Spleen (tissue), 11 donors: ENCODE data around the gene TNFSF10. TPM values are rescaled to one million over a fixed set of nuclear protein-coding genes. Genes with fewer than 3 reads are reported as not detected.

Source experiments
- DNase-seq: peaks from one replicate; pipeline ENCODE4 v3.0.0-alpha.2; 2020
- H3K27ac ChIP-seq, 8 donors: fragments of 200-600 bp; sonication (generic) in 7 of 8; 1 replicate in 4 of 8; 2 replicates in 4 of 8; pipeline versions ENCODE4 v1.5.0 to v1.8.0; 2016 to 2021; ENCODE audit warnings: inconsistent platforms in 4 of 8, mild to moderate bottlenecking in 4 of 8, moderate library complexity in 1 of 8
- H3K27me3 ChIP-seq, 7 donors: fragments of 200-600 bp; sonication (generic) in 6 of 7; replicated peaks in 1 of 7; 1 replicate in 4 of 7; 2 replicates in 3 of 7; pipeline versions ENCODE4 v1.5.0 to v1.8.0; 2016 to 2021; ENCODE audit warnings: inconsistent platforms in 3 of 7, mild to moderate bottlenecking in 1 of 7
- H3K36me3 ChIP-seq, 6 donors: fragments of 200-600 bp; sonication (generic) in 5 of 6; 1 replicate in 4 of 6; 2 replicates in 2 of 6; pipeline versions ENCODE4 v1.5.0 to v1.8.0; 2016 to 2021; ENCODE audit warnings: inconsistent platforms in 2 of 6
- H3K4me1 ChIP-seq, 6 donors: fragments of 200-600 bp; sonication (generic) in 5 of 6; 1 replicate in 3 of 6; 2 replicates in 3 of 6; pipeline versions ENCODE4 v1.5.0 to v1.8.0; 2016 to 2021; ENCODE audit warnings: inconsistent platforms in 3 of 6
- H3K4me3 ChIP-seq, 8 donors: fragments of 200-600 bp; sonication (generic) in 7 of 8; 1 replicate in 4 of 8; 2 replicates in 4 of 8; pipeline versions ENCODE4 v1.5.0 to v1.8.0; 2016 to 2021; ENCODE audit warnings: inconsistent platforms in 4 of 8, mild to moderate bottlenecking in 4 of 8, moderate library complexity in 2 of 8
- H3K9me3 ChIP-seq, 8 donors: fragments of 200-600 bp; sonication (generic) in 7 of 8; 1 replicate in 4 of 8; 2 replicates in 4 of 8; pipeline versions ENCODE4 v1.5.0 to v1.8.0; 2016 to 2021; ENCODE audit warnings: inconsistent platforms in 4 of 8
- CTCF ChIP-seq, 11 experiments: fragments of 200-600 bp in 7 of 11; fragments of 450-650 bp in 4 of 11; sonication (generic) in 4 of 11; IDR thresholded peaks in 8 of 11; conservative IDR thresholded peaks in 3 of 11; 1 replicate in 7 of 11; 2 replicates in 4 of 11; pipeline versions ENCODE4 v1.4.0 to v1.8.0; 2016 to 2021; ENCODE audit warnings: antibody characterized with exemption in 11 of 11, inconsistent platforms in 4 of 11, mild to moderate bottlenecking in 1 of 11
- POLR2A ChIP-seq, 3 donors: fragments of 450-650 bp; IDR thresholded peaks; one replicate each; pipeline ENCODE4 v1.5.1; 2017; ENCODE audit warnings: antibody characterized with exemption in 3 of 3, mild to moderate bottlenecking in 1 of 3
- POLR2AphosphoS5 ChIP-seq, 3 donors: sonication (generic); formaldehyde crosslinking; IDR thresholded peaks; one replicate each; pipeline ENCODE4 v1.5.1; 2017; ENCODE audit warnings: antibody characterized with exemption in 3 of 3
- WGBS, 5 donors: extraction: QIAGEN DNeasy Blood & Tissue Kit in 3 of 5; methylation state at CpG; one replicate each; pipeline versions ENCODE4 v1.1.5 to v1.1.7; 2013 to 2018; 5-methylcytosine and 5-hydroxymethylcytosine counted together
- intact Hi-C: fragments of 100-400 bp; cut with DNase I; formaldehyde crosslinking; loops from one replicate; pipeline ENCODE4 v1.15.0; 2023; ENCODE audit warnings: low total_unique reads
- polyA plus RNA-seq, 3 donors: library from polyadenylated mRNA; stranded (reverse); fragments of 200-250 nt; gene quantifications; one replicate each; pipeline ENCODE4 v1.2.1, GENCODE V29; 2013
- total RNA-seq, 7 donors: library from RNA; depleted of rRNA in 3 of 7; stranded (reverse); fragments of >200 nt in 3 of 7; fragmentation: NEBNext Ultra II Directional in 4 of 7; extraction: Animal tissue kit (Norgen Biotek cat#: 25700) in 4 of 7; gene quantifications; one replicate each; pipeline versions ENCODE4 v1.1.0 to v1.2.1, GENCODE V29; 2016 to 2021
- donor health status: healthy with polysubstance abuse.
- donor health status: DM: no; HTN: no; CAD: no; lungs with moderate emphysema.
- donor health status: DM: no; HTN: no; CAD: no.
- donor health status: Bipolar disorder and iron deficiency.
- donor health status: healthy.
- donor health status: DM: no; HTN: no; CAD: no.
- donor health status: DM: yes; HTN: yes; CAD: no.

The TNFSF10 gene
- total and polyA plus RNA-seq, 10 donors: 19.5 to 156 (median 87.4) TPM

GRCh38 chr3:172543419-172543818 lies 20.2 kb upstream of the TNFSF10 start:
- H3K4me3 ChIP-seq: no peak overlapping the region
- intact Hi-C loops: no loop called here
- no peaks in the 10 kb centered on the region for H3K9me3 ChIP-seq
- no peak for DNase-seq
- WGBS, 5 donors: 59 to 83% (median 79%) methylated on average over 1 of the region's 1 CpG
- H3K27ac ChIP-seq: no peak overlapping the region
- TF ChIP-seq POLR2AphosphoS5 (IDR thresholded peaks at IDR 0.05) (no peak), POLR2A (IDR thresholded peaks at IDR 0.05) (no peak), CTCF (IDR thresholded peaks at IDR 0.05 in 8 of 11, conservative IDR thresholded peaks at IDR 0.05 in 3 of 11) (no peak)
- H3K27me3 ChIP-seq: no peaks in the 10 kb centered on the region
- H3K36me3 ChIP-seq: no peaks in the 10 kb centered on the region
- H3K4me1 ChIP-seq: peaks cover 10 to 52% (median 29%) of the 10 kb centered on the region in 6 donors

- 78 to 87% (median 83%) methylated on average over 3 of the region's 3 CpGs for WGBS, 5 donors
- H3K4me3 ChIP-seq: no peak overlapping the region
- TF ChIP-seq CTCF (IDR thresholded peaks at IDR 0.05 in 8 of 11, conservative IDR thresholded peaks at IDR 0.05 in 3 of 11) (no peak), POLR2AphosphoS5 (IDR thresholded peaks at IDR 0.05) (no peak), POLR2A (IDR thresholded peaks at IDR 0.05) (no peak)
- H3K9me3 ChIP-seq: no peaks in the 10 kb centered on the region
- no peak overlapping the region for H3K27ac ChIP-seq
- peaks cover 10 to 54% (median 31%) of the 10 kb centered on the region in 6 donors for H3K4me1 ChIP-seq
- no peaks in the 10 kb centered on the region for H3K36me3 ChIP-seq
- H3K27me3 ChIP-seq: no peaks in the 10 kb centered on the region
- no peak for DNase-seq
- intact Hi-C loops: no loop called here
Measured at GRCh38 chr3:172542999-172543398, 19.8 kb upstream of the TNFSF10 start.

GRCh38 chr3:172541945-172542488 lies 18.8 kb upstream of the TNFSF10 start:
- Histone ChIP-seq H3K9me3 (no peaks in the 10 kb centered on the region), H3K4me3 (no peak overlapping the region), H3K36me3 (no peaks in the 10 kb centered on the region), H3K27ac (peak overlapping the region in 5 of 8 donors; percentile 39 to 70 (median 60)), H3K4me1 (peaks cover 3 to 52% (median 29%) of the 10 kb centered on the region in 6 donors), H3K27me3 (no peaks in the 10 kb centered on the region)
- DNase-seq: no peak
- TF ChIP-seq POLR2A (IDR thresholded peaks at IDR 0.05) (no peak), CTCF (IDR thresholded peaks at IDR 0.05 in 8 of 11, conservative IDR thresholded peaks at IDR 0.05 in 3 of 11) (no peak)
- intact Hi-C loops: no loop called here

GRCh38 chr3:172540049-172540448 lies 16.8 kb upstream of the TNFSF10 start:
- no peak for DNase-seq
- Histone ChIP-seq H3K27ac (peak overlapping the region in 1 of 8 donors; percentile 61), H3K36me3 (no peaks in the 10 kb centered on the region), H3K4me3 (no peak overlapping the region), H3K27me3 (no peaks in the 10 kb centered on the region), H3K9me3 (no peaks in the 10 kb centered on the region), H3K4me1 (peaks cover 0 to 48% (median 25%) of the 10 kb centered on the region in 6 donors)
- no peak for TF ChIP-seq POLR2AphosphoS5 (IDR thresholded peaks at IDR 0.05)
- WGBS, 5 donors: 93 to 100% (median 98%) methylated on average over 1 of the region's 1 CpG
- intact Hi-C loops: no loop called here

GRCh38 chr3:172539273-172539672 lies 16.0 kb upstream of the TNFSF10 start:
- 92 to 97% (median 93%) methylated on average over 4 of the region's 4 CpGs for WGBS, 5 donors
- intact Hi-C loops: no loop called here
- no peak for TF ChIP-seq CTCF (IDR thresholded peaks at IDR 0.05 in 8 of 11, conservative IDR thresholded peaks at IDR 0.05 in 3 of 11)
- TF ChIP-seq POLR2A (IDR thresholded peaks at IDR 0.05): no peak
- TF ChIP-seq POLR2AphosphoS5 (IDR thresholded peaks at IDR 0.05): no peak
- H3K27ac ChIP-seq: peak overlapping the region in 7 of 8 donors; percentile 1 to 62 (median 48)
- H3K27me3 ChIP-seq: no peaks in the 10 kb centered on the region
- no peak overlapping the region for H3K4me3 ChIP-seq
- peaks cover 0 to 47% (median 25%) of the 10 kb centered on the region in 6 donors for H3K4me1 ChIP-seq
- no peaks in the 10 kb centered on the region for H3K9me3 ChIP-seq
- DNase-seq: no peak
- H3K36me3 ChIP-seq: no peaks in the 10 kb centered on the region
